Activated T-cell treated with anti-CD3 and anti-CD28 coated beads, Interleukin-2, amount 50 U/mL, for 4 hours (primary cell): ENCODE results near the gene CYTH3. TPM values are rescaled to one million over a fixed set of nuclear protein-coding genes. Genes with fewer than 3 reads are reported as not detected.
"Not testable (repeated sequence)": the region's sequence is repeated elsewhere in the genome, so short reads cannot be mapped to it uniquely, and the experiment has no call there.

Experiments
- ATAC-seq, 2 donors: fragments of 200-7000 bp; cut with Tn5 transposase; one replicate each; pipeline ENCODE4 v1.10.0; 2021
- DNase-seq: peaks from one replicate; pipeline ENCODE4 v3.0.0-alpha.2; 2020
- H3K27me3 Mint-ChIP-seq: one replicate; pipeline ENCODE4 v1.8.0; 2021; ENCODE audit warnings: low read depth, mixed read lengths
- H3K36me3 Mint-ChIP-seq: one replicate; pipeline ENCODE4 v1.8.0; 2022; ENCODE audit warnings: mixed read lengths; ENCODE audit not compliant: insufficient read depth
- H3K4me1 Mint-ChIP-seq: one replicate; pipeline ENCODE4 v1.8.0; 2021; ENCODE audit warnings: low read depth, mixed read lengths
- H3K4me3 Mint-ChIP-seq: one replicate; pipeline ENCODE4 v1.8.0; 2021; ENCODE audit warnings: mild to moderate bottlenecking, moderate library complexity, mixed read lengths
- H3K9me3 Mint-ChIP-seq: one replicate; pipeline ENCODE4 v1.8.0; 2021; ENCODE audit warnings: mixed read lengths
- total RNA-seq, 3 donors: library from RNA; stranded (reverse); gene quantifications; one replicate each; pipeline ENCODE4 v1.2.1, GENCODE V29; 2021

CYTH3 gene
- total RNA-seq, 3 donors from 2014 or later: 3.6 to 9.9 (median 4.6) TPM

- Mint-ChIP-seq H3K4me3 (no peak overlapping the region), H3K27me3 (no peaks in the 10 kb centered on the region), H3K9me3 (no peaks in the 10 kb centered on the region), H3K4me1 (no peaks in the 10 kb centered on the region), H3K36me3 (no peaks in the 10 kb centered on the region)
- no peak for DNase-seq
- ATAC-seq: no peak
These were observed 78.7 kb downstream of the CYTH3 start for GRCh38 chr7:6193709-6194108.

- H3K36me3 Mint-ChIP-seq: peaks cover 10% of the 10 kb centered on the region
- not testable (repeated sequence) for H3K4me3 Mint-ChIP-seq, H3K9me3 Mint-ChIP-seq, DNase-seq, H3K4me1 Mint-ChIP-seq, ATAC-seq, H3K27me3 Mint-ChIP-seq
These were observed 81.9 kb downstream of the CYTH3 start for GRCh38 chr7:6190563-6190962.

- ATAC-seq (no peak), DNase-seq (no peak)
- H3K9me3 Mint-ChIP-seq: no peaks in the 10 kb centered on the region
- peaks cover 12% of the 10 kb centered on the region for H3K36me3 Mint-ChIP-seq
- H3K4me1 Mint-ChIP-seq: no peaks in the 10 kb centered on the region
- H3K4me3 Mint-ChIP-seq: no peak overlapping the region
- H3K27me3 Mint-ChIP-seq: no peaks in the 10 kb centered on the region
These were observed 84.0 kb downstream of the CYTH3 start for GRCh38 chr7:6188389-6188788.

- Mint-ChIP-seq H3K27me3 (no peaks in the 10 kb centered on the region), H3K4me1 (no peaks in the 10 kb centered on the region), H3K4me3 (no peak overlapping the region), H3K9me3 (no peaks in the 10 kb centered on the region), H3K36me3 (peaks cover 12% of the 10 kb centered on the region)
- ATAC-seq (no peak), DNase-seq (no peak)
These were observed 85.8 kb downstream of the CYTH3 start for GRCh38 chr7:6186577-6186976.

GRCh38 chr7:6182993-6183392 lies 89.4 kb downstream of the CYTH3 start:
- ATAC-seq (no peak), DNase-seq (no peak)
- Mint-ChIP-seq H3K27me3 (no peaks in the 10 kb centered on the region), H3K36me3 (peaks cover 14% of the 10 kb centered on the region), H3K9me3 (no peaks in the 10 kb centered on the region), H3K4me3 (no peak overlapping the region), H3K4me1 (no peaks in the 10 kb centered on the region)

- no peak for ATAC-seq
- no peak overlapping the region for H3K4me3 Mint-ChIP-seq
- H3K36me3 Mint-ChIP-seq: peaks cover 8% of the 10 kb centered on the region
- no peak for DNase-seq
- H3K27me3 Mint-ChIP-seq: no peaks in the 10 kb centered on the region
- no peaks in the 10 kb centered on the region for H3K4me1 Mint-ChIP-seq
- H3K9me3 Mint-ChIP-seq: no peaks in the 10 kb centered on the region
These were observed 91.3 kb downstream of the CYTH3 start for GRCh38 chr7:6181136-6181535.

- Mint-ChIP-seq H3K4me1 (no peaks in the 10 kb centered on the region), H3K9me3 (no peaks in the 10 kb centered on the region), H3K27me3 (no peaks in the 10 kb centered on the region), H3K36me3 (peaks cover 8% of the 10 kb centered on the region), H3K4me3 (no peak overlapping the region)
- no peak for ATAC-seq
- no peak for DNase-seq
These were observed 92.1 kb downstream of the CYTH3 start for GRCh38 chr7:6180344-6180725.

GRCh38 chr7:6179620-6180343 lies 92.6 kb downstream of the CYTH3 start:
- ATAC-seq: no peak
- H3K4me3 Mint-ChIP-seq: no peak overlapping the region
- no peaks in the 10 kb centered on the region for H3K9me3 Mint-ChIP-seq
- DNase-seq: no peak
- no peaks in the 10 kb centered on the region for H3K27me3 Mint-ChIP-seq
- no peaks in the 10 kb centered on the region for H3K4me1 Mint-ChIP-seq
- H3K36me3 Mint-ChIP-seq: peaks cover 8% of the 10 kb centered on the region

GRCh38 chr7:6178298-6179029 lies 94.0 kb downstream of the CYTH3 start:
- Mint-ChIP-seq H3K4me3 (no peak overlapping the region), H3K9me3 (no peaks in the 10 kb centered on the region), H3K27me3 (no peaks in the 10 kb centered on the region), H3K36me3 (peaks cover 7% of the 10 kb centered on the region), H3K4me1 (no peaks in the 10 kb centered on the region)
- ATAC-seq: no peak
- no peak for DNase-seq

GRCh38 chr7:6175645-6176044 lies 96.8 kb downstream of the CYTH3 start:
- H3K27me3 Mint-ChIP-seq: no peaks in the 10 kb centered on the region
- DNase-seq: no peak
- ATAC-seq: no peak
- no peaks in the 10 kb centered on the region for H3K4me1 Mint-ChIP-seq
- H3K36me3 Mint-ChIP-seq: peaks cover 7% of the 10 kb centered on the region
- no peak overlapping the region for H3K4me3 Mint-ChIP-seq
- H3K9me3 Mint-ChIP-seq: no peaks in the 10 kb centered on the region

- ATAC-seq: no peak
- Mint-ChIP-seq H3K4me3 (no peak overlapping the region), H3K4me1 (no peaks in the 10 kb centered on the region), H3K9me3 (no peaks in the 10 kb centered on the region), H3K36me3 (peaks cover 9% of the 10 kb centered on the region), H3K27me3 (no peaks in the 10 kb centered on the region)
- no peak for DNase-seq
These were observed 99.5 kb downstream of the CYTH3 start for GRCh38 chr7:6172910-6173295.

GRCh38 chr7:6172224-6172909 lies 100.1 kb downstream of the CYTH3 start:
- H3K9me3 Mint-ChIP-seq: no peaks in the 10 kb centered on the region
- no peaks in the 10 kb centered on the region for H3K27me3 Mint-ChIP-seq
- peaks cover 9% of the 10 kb centered on the region for H3K36me3 Mint-ChIP-seq
- no peak for ATAC-seq
- no peak for DNase-seq
- no peak overlapping the region for H3K4me3 Mint-ChIP-seq
- no peaks in the 10 kb centered on the region for H3K4me1 Mint-ChIP-seq

- no peak overlapping the region for H3K4me3 Mint-ChIP-seq
- H3K27me3 Mint-ChIP-seq: no peaks in the 10 kb centered on the region
- DNase-seq (no peak), ATAC-seq (no peak)
- H3K9me3 Mint-ChIP-seq: no peaks in the 10 kb centered on the region
- H3K36me3 Mint-ChIP-seq: peaks cover 6% of the 10 kb centered on the region
- H3K4me1 Mint-ChIP-seq: no peaks in the 10 kb centered on the region
These were observed 100.7 kb downstream of the CYTH3 start for GRCh38 chr7:6171532-6172223.
